ENCODE results near the gene SNX18. TPM values are rescaled to one million over a fixed set of nuclear protein-coding genes. Genes with fewer than 3 reads are reported as not detected.

The SNX18 gene
- total RNA-seq, 1 donor from 2014 or later = 35.4 TPM

GRCh38 chr5:54544044-54544443 lies 26.5 kb downstream of the SNX18 start:
- H3K4me3 ChIP-seq = no peak overlapping the region
- no peak for TF ChIP-seq CTCF (IDR thresholded peaks at IDR 0.05)
- peaks cover 8% of the 10 kb centered on the region for H3K36me3 ChIP-seq
- H3K27me3 ChIP-seq = no peaks in the 10 kb centered on the region
- DNase-seq = no peak
- H3K4me1 ChIP-seq = peaks cover 4% of the 10 kb centered on the region
- H3K9me3 ChIP-seq = no peaks in the 10 kb centered on the region
- intact Hi-C loops (cut with DNase I) = no loop called here
- no peak for ATAC-seq
- no peak overlapping the region for H3K27ac ChIP-seq

- H3K27ac ChIP-seq = no peak overlapping the region
- no peak overlapping the region for H3K4me3 ChIP-seq
- H3K27me3 ChIP-seq = no peaks in the 10 kb centered on the region
- no peak for ATAC-seq
- DNase-seq = no peak
- H3K4me1 ChIP-seq = peaks cover 4% of the 10 kb centered on the region
- intact Hi-C loops (cut with DNase I) = no loop called here
- H3K36me3 ChIP-seq = peaks cover 8% of the 10 kb centered on the region
- no peaks in the 10 kb centered on the region for H3K9me3 ChIP-seq
- TF ChIP-seq CTCF (IDR thresholded peaks at IDR 0.05) = no peak
Observed at GRCh38 chr5:54545796-54546195, 28.2 kb downstream of the SNX18 start.

GRCh38 chr5:54547711-54548250 lies 30.2 kb downstream of the SNX18 start:
- no peaks in the 10 kb centered on the region for H3K27me3 ChIP-seq
- peaks cover 8% of the 10 kb centered on the region for H3K36me3 ChIP-seq
- no peaks in the 10 kb centered on the region for H3K9me3 ChIP-seq
- no peaks in the 10 kb centered on the region for H3K4me1 ChIP-seq
- no peak for TF ChIP-seq CTCF (IDR thresholded peaks at IDR 0.05)
- intact Hi-C loops (cut with DNase I) = no loop called here
- DNase-seq (no peak), ATAC-seq (peak; percentile 60)
- no peak overlapping the region for H3K4me3 ChIP-seq
- H3K27ac ChIP-seq = no peak overlapping the region

- intact Hi-C loops (cut with DNase I) = no loop called here
- Histone ChIP-seq H3K4me3 (no peak overlapping the region), H3K27ac (no peak overlapping the region), H3K36me3 (peaks cover 8% of the 10 kb centered on the region), H3K9me3 (no peaks in the 10 kb centered on the region), H3K4me1 (no peaks in the 10 kb centered on the region), H3K27me3 (no peaks in the 10 kb centered on the region)
- no peak for TF ChIP-seq CTCF (IDR thresholded peaks at IDR 0.05)
- DNase-seq (no peak), ATAC-seq (no peak)
Observed at GRCh38 chr5:54548565-54548964, 31.0 kb downstream of the SNX18 start.

GRCh38 chr5:54551292-54551691 lies 33.7 kb downstream of the SNX18 start:
- Histone ChIP-seq H3K27me3 (no peaks in the 10 kb centered on the region), H3K4me3 (no peak overlapping the region), H3K36me3 (peaks cover 8% of the 10 kb centered on the region), H3K4me1 (no peaks in the 10 kb centered on the region), H3K9me3 (no peaks in the 10 kb centered on the region), H3K27ac (no peak overlapping the region)
- DNase-seq = no peak
- intact Hi-C loops (cut with DNase I) = no loop called here
- no peak for TF ChIP-seq CTCF (IDR thresholded peaks at IDR 0.05)
- ATAC-seq = no peak

GRCh38 chr5:54551926-54552325 lies 34.4 kb downstream of the SNX18 start:
- ATAC-seq = no peak
- Histone ChIP-seq H3K27me3 (no peaks in the 10 kb centered on the region), H3K9me3 (no peaks in the 10 kb centered on the region), H3K4me3 (no peak overlapping the region), H3K36me3 (peaks cover 5% of the 10 kb centered on the region), H3K4me1 (no peaks in the 10 kb centered on the region), H3K27ac (no peak overlapping the region)
- TF ChIP-seq CTCF (IDR thresholded peaks at IDR 0.05) = no peak
- no peak for DNase-seq
- intact Hi-C loops (cut with DNase I) = no loop called here

Measured in upper lobe of right lung (tissue), 1 donor.